IPS-18a (cell line): ENCODE measurements around the gene GNA15.

Experiments used
- H3K27ac ChIP-seq: one replicate; pipeline ENCODE4 v1.5.1; 2013; ENCODE audit warnings: low read length
- H3K27me3 ChIP-seq: one replicate; pipeline ENCODE4 v1.6.1; 2013; ENCODE audit warnings: mild to moderate bottlenecking, low read length; ENCODE audit not compliant: control insufficient read depth, insufficient read depth
- H3K36me3 ChIP-seq: one replicate; pipeline ENCODE4 v1.6.1; 2013; ENCODE audit warnings: low read depth, low read length; ENCODE audit not compliant: control insufficient read depth
- H3K4me1 ChIP-seq: one replicate; pipeline ENCODE4 v1.6.1; 2013; ENCODE audit warnings: low read depth, low read length; ENCODE audit not compliant: control insufficient read depth
- H3K4me3 ChIP-seq: one replicate; pipeline ENCODE4 v1.5.1; 2013; ENCODE audit warnings: low read length
- H3K9ac ChIP-seq: one replicate; pipeline ENCODE4 v1.6.1; 2013; ENCODE audit warnings: mild to moderate bottlenecking, low read length, moderate library complexity
- H3K9me3 ChIP-seq: one replicate; pipeline ENCODE4 v1.6.1; 2013; ENCODE audit warnings: low read depth, low read length; ENCODE audit not compliant: control insufficient read depth

GNA15 gene

GRCh38 chr19:3204646-3205275, 68.9 kb downstream of the GNA15 start:
- Histone ChIP-seq H3K27me3 (no peaks in the 10 kb centered on the region), H3K9me3 (no peaks in the 10 kb centered on the region), H3K4me3 (no peak overlapping the region), H3K4me1 (no peaks in the 10 kb centered on the region), H3K9ac (no peak overlapping the region), H3K36me3 (peaks cover 25% of the 10 kb centered on the region), H3K27ac (no peak overlapping the region)

GRCh38 chr19:3206216-3206953, 70.6 kb downstream of the GNA15 start:
- Histone ChIP-seq H3K36me3 (peaks cover 25% of the 10 kb centered on the region), H3K27ac (no peak overlapping the region), H3K4me1 (no peaks in the 10 kb centered on the region)

GRCh38 chr19:3207461-3208242, 71.8 kb downstream of the GNA15 start:
- Histone ChIP-seq H3K36me3 (peaks cover 20% of the 10 kb centered on the region), H3K4me3 (no peak overlapping the region), H3K4me1 (no peaks in the 10 kb centered on the region), H3K27me3 (no peaks in the 10 kb centered on the region), H3K9me3 (no peaks in the 10 kb centered on the region), H3K27ac (no peak overlapping the region), H3K9ac (no peak overlapping the region)

More at GRCh38 chr19:3206216-3206953, 70.6 kb downstream of the GNA15 start:
- no peaks in the 10 kb centered on the region for H3K9me3 ChIP-seq
- no peak overlapping the region for H3K4me3 ChIP-seq
- no peaks in the 10 kb centered on the region for H3K27me3 ChIP-seq
- no peak overlapping the region for H3K9ac ChIP-seq

GRCh38 chr19:3208317-3209207, 72.7 kb downstream of the GNA15 start:
- Histone ChIP-seq H3K27me3 (no peaks in the 10 kb centered on the region), H3K9ac (no peak overlapping the region), H3K4me3 (no peak overlapping the region), H3K27ac (no peak overlapping the region), H3K9me3 (no peaks in the 10 kb centered on the region), H3K4me1 (no peaks in the 10 kb centered on the region), H3K36me3 (peaks cover 20% of the 10 kb centered on the region)

GRCh38 chr19:3210347-3211017, 74.6 kb downstream of the GNA15 start:
- H3K4me3 ChIP-seq: no peak overlapping the region
- no peaks in the 10 kb centered on the region for H3K9me3 ChIP-seq
- no peak overlapping the region for H3K27ac ChIP-seq
- H3K27me3 ChIP-seq: no peaks in the 10 kb centered on the region
- no peaks in the 10 kb centered on the region for H3K4me1 ChIP-seq
- no peak overlapping the region for H3K9ac ChIP-seq
- peaks cover 18% of the 10 kb centered on the region for H3K36me3 ChIP-seq

- Histone ChIP-seq H3K36me3 (peaks cover 14% of the 10 kb centered on the region), H3K4me3 (no peak overlapping the region), H3K9ac (no peak overlapping the region), H3K9me3 (no peaks in the 10 kb centered on the region), H3K4me1 (no peaks in the 10 kb centered on the region), H3K27me3 (no peaks in the 10 kb centered on the region), H3K27ac (no peak overlapping the region)
Observed at GRCh38 chr19:3211191-3211590, 75.4 kb downstream of the GNA15 start.

GRCh38 chr19:3213159-3213558, 77.3 kb downstream of the GNA15 start:
- Histone ChIP-seq H3K9ac (no peak overlapping the region), H3K9me3 (no peaks in the 10 kb centered on the region), H3K27ac (no peak overlapping the region), H3K4me1 (no peaks in the 10 kb centered on the region), H3K4me3 (no peak overlapping the region), H3K36me3 (peaks cover 2% of the 10 kb centered on the region), H3K27me3 (no peaks in the 10 kb centered on the region)
